GM12872 (cell line): ENCODE results near the gene KCNT1.

Experiments used
- CTCF ChIP-seq: IDR thresholded peaks from 3 replicates; pipeline ENCODE4 v1.5.1; 2011; ENCODE audit warnings: low read depth, mild to moderate bottlenecking, low read length, moderate library complexity; ENCODE audit not compliant: insufficient read depth

Gene KCNT1

GRCh38 chr9:135766251-135766650 lies 64.3 kb downstream of the KCNT1 start:
- no peak for TF ChIP-seq CTCF

- TF ChIP-seq CTCF = no peak
These were observed 64.7 kb downstream of the KCNT1 start for GRCh38 chr9:135766707-135767106.

- no peak for TF ChIP-seq CTCF
These were observed 66.7 kb downstream of the KCNT1 start for GRCh38 chr9:135768516-135769218.

DNA sequence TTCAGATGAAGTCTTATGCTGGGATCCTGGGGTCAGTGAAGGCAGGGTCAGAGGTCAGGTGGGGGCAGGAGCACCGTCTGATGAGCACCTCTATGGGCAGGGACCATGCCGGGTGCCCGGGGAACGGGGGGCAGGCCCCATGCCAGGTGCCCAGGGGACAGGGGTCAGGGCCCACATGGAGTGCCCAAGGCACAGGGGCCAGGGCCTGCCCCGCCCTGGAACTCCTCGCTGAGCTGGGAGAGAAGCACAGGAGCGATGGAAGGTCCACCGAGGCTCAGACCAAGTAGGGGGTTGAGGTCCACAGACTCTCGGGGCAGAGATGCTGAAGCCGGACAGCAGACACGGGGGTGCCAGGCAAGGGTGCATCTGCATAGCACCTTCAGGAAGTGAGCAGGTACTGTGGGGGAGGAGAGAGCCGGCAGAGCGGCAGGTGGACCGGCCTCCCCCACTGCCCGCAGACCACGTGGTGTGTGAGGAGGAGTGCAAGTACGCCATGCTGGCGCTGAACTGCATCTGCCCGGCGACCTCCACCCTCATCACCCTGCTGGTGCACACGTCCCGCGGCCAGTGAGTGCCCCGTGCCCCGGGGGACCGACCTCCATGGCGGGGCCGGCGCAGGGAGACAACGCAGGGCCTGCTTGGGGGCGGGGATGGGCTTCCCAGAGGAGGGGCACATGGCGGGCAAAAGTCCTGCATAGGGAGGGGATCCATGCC lies 67.7 kb downstream of the KCNT1 start:
- TF ChIP-seq CTCF = no peak

DNA sequence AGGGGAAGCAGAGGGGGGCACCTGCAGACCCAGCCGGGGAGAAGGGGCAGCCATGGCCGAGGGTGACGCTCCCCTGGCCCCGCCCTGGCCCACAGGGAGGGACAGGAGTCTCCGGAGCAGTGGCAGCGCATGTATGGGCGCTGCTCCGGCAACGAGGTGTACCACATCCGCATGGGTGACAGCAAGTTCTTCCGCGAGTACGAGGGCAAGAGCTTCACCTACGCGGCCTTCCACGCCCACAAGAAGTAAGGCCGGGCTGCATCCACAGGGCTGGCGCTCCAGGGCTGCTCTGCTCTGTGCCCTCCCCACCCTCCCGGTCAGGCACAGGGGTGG lies 68.2 kb downstream of the KCNT1 start:
- TF ChIP-seq CTCF = no peak

- no peak for TF ChIP-seq CTCF
These were observed 68.8 kb downstream of the KCNT1 start for GRCh38 chr9:135770771-135771170.

DNA sequence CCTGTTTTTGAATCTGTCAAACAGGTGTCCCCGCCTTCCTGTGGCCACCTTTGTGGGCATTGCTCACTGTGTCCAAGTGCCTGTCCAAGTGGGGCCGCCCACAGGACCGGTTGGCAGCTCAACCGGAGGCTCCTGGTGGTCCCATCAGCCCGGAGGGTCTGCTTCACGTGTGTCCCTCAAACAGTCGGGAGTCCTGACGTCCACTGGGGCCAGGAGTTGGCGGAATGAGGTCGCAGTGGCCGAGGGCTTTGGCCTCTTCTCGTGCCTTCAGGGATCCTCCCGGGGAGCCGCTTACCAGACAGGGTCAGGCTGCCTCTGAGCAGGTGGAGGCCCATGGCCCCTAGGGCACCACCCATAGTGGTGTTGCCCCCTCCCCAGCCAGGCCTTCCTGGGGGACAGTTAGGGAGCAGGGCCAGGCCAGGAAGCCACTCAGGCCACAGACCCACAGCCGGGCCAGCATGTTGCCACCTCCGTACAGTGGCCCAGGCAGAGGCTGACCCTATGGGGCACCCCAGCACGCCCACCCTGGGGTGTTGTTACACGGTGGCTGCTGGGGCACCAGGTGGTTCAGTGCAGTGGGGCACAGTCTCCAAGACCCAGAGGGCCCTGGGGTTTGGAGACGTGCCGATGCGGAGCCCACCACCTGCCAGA lies 69.5 kb downstream of the KCNT1 start:
- TF ChIP-seq CTCF = no peak
